Mesenchymal stem cell (in vitro differentiated cells and primary cell): ENCODE results near the gene ATP11C.

Experiments used
- DNase-seq: peaks from one replicate; pipeline ENCODE4 v3.0.0-alpha.2; 2013
- H2AFZ ChIP-seq: one replicate; pipeline ENCODE4 v1.6.1; 2013; ENCODE audit warnings: low read depth, mild to moderate bottlenecking, control low read depth, inconsistent platforms, low read length, moderate library complexity
- H2AK5ac ChIP-seq: 2 replicates; pipeline ENCODE4 v1.6.1; 2013; ENCODE audit warnings: low read length, moderate library complexity, mild to moderate bottlenecking, inconsistent platforms; ENCODE audit not compliant: severe bottlenecking
- H2BK120ac ChIP-seq: one replicate; pipeline ENCODE4 v1.6.1; 2013; ENCODE audit warnings: low read depth, mild to moderate bottlenecking, inconsistent platforms, low read length, moderate library complexity
- H2BK12ac ChIP-seq, 2 experiments: one replicate each; pipeline ENCODE4 v1.6.1; 2013; ENCODE audit warnings: inconsistent platforms in 2 of 2, low read length in 2 of 2, mild to moderate bottlenecking in 2 of 2, moderate library complexity in 2 of 2, control low read depth in 1 of 2
- H2BK15ac ChIP-seq: one replicate; pipeline ENCODE4 v1.6.1; 2013; ENCODE audit warnings: mild to moderate bottlenecking, low read depth, inconsistent platforms; ENCODE audit not compliant: poor library complexity, severe bottlenecking
- H2BK5ac ChIP-seq: 2 replicates; pipeline ENCODE4 v1.6.1; 2013; ENCODE audit warnings: low read depth, mild to moderate bottlenecking, low read length, control low read depth, inconsistent platforms; ENCODE audit not compliant: poor library complexity, severe bottlenecking
- H3K14ac ChIP-seq, 2 experiments: one replicate each; pipeline ENCODE4 v1.6.1; 2013; ENCODE audit warnings: inconsistent platforms in 2 of 2, low read length in 2 of 2, control low read depth in 1 of 2, mild to moderate bottlenecking in 1 of 2, moderate library complexity in 1 of 2
- H3K18ac ChIP-seq, 2 experiments: one replicate each; pipeline ENCODE4 v1.6.1; 2013; ENCODE audit warnings: inconsistent platforms in 2 of 2, low read length in 2 of 2, control low read depth in 1 of 2, low read depth in 1 of 2, mild to moderate bottlenecking in 1 of 2
- H3K23ac ChIP-seq, 2 experiments: one replicate each; pipeline ENCODE4 v1.6.1; 2013; ENCODE audit warnings: inconsistent platforms in 2 of 2, low read length in 2 of 2, mild to moderate bottlenecking in 2 of 2, moderate library complexity in 2 of 2, control low read depth in 1 of 2
- H3K27ac ChIP-seq: 2 replicates; pipeline ENCODE4 v1.5.1; 2013; ENCODE audit warnings: mild to moderate bottlenecking, moderate library complexity, low read length, control low read depth, inconsistent platforms; ENCODE audit not compliant: poor library complexity, severe bottlenecking
- H3K27me3 ChIP-seq, 2 experiments: 2 replicates each; pipeline versions ENCODE4 v1.6.1 to v1.7.0; 2013; ENCODE audit warnings: low read length in 2 of 2, mild to moderate bottlenecking in 2 of 2, moderate library complexity in 2 of 2, control low read depth in 1 of 2, inconsistent platforms in 1 of 2; ENCODE audit not compliant: control insufficient read depth in 1 of 2, insufficient read depth in 1 of 2
- H3K36me3 ChIP-seq, 2 experiments: 2 replicates each; pipeline versions ENCODE4 v1.6.1 to v1.7.0; 2013; ENCODE audit warnings: low read length in 2 of 2, control low read depth in 1 of 2, inconsistent platforms in 1 of 2, low read depth in 1 of 2, mild to moderate bottlenecking in 1 of 2; ENCODE audit not compliant: insufficient read depth in 2 of 2, control insufficient read depth in 1 of 2
- H3K4ac ChIP-seq, 2 experiments: one replicate each; pipeline ENCODE4 v1.6.1; 2013; ENCODE audit warnings: inconsistent platforms in 2 of 2, low read length in 2 of 2, mild to moderate bottlenecking in 2 of 2, moderate library complexity in 2 of 2, control low read depth in 1 of 2, low read depth in 1 of 2
- H3K4me1 ChIP-seq: 2 replicates; pipeline ENCODE4 v1.6.1; 2013; ENCODE audit warnings: low read depth, low read length, control low read depth; ENCODE audit not compliant: control insufficient read depth, insufficient read depth
- H3K4me2 ChIP-seq: 2 replicates; pipeline ENCODE4 v1.6.1; 2013; ENCODE audit warnings: low read length, mild to moderate bottlenecking, inconsistent platforms; ENCODE audit not compliant: poor library complexity, severe bottlenecking
- H3K4me3 ChIP-seq, 2 experiments: 2 replicates each; pipeline versions ENCODE4 v1.5.1 to v1.7.0; 2013; ENCODE audit warnings: low read length in 2 of 2, mild to moderate bottlenecking in 2 of 2, control low read depth in 1 of 2, low read depth in 1 of 2; ENCODE audit not compliant: insufficient read depth in 1 of 2
- H3K79me1 ChIP-seq: replicated peaks from 2 replicates; pipeline ENCODE4 v1.6.1; 2013; ENCODE audit warnings: mild to moderate bottlenecking, control low read depth, low read length, inconsistent platforms; ENCODE audit not compliant: poor library complexity, severe bottlenecking
- H3K9ac ChIP-seq: 2 replicates; pipeline ENCODE4 v1.7.0; 2013; ENCODE audit warnings: mild to moderate bottlenecking, low read length, moderate library complexity
- H3K9me3 ChIP-seq: 2 replicates; pipeline ENCODE4 v1.7.0; 2013; ENCODE audit warnings: mild to moderate bottlenecking, low read length; ENCODE audit not compliant: control insufficient read depth
- H4K8ac ChIP-seq: one replicate; pipeline ENCODE4 v1.6.1; 2013; ENCODE audit warnings: inconsistent platforms, mild to moderate bottlenecking, low read length, moderate library complexity
- H4K91ac ChIP-seq: one replicate; pipeline ENCODE4 v1.6.1; 2013; ENCODE audit warnings: mild to moderate bottlenecking, low read length, inconsistent platforms
- WGBS: methylation state at CpG from one replicate; pipeline ENCODE4 v1.1.7; 2013; ENCODE audit warnings: mixed read lengths; 5-methylcytosine and 5-hydroxymethylcytosine counted together

ATP11C gene

DNA sequence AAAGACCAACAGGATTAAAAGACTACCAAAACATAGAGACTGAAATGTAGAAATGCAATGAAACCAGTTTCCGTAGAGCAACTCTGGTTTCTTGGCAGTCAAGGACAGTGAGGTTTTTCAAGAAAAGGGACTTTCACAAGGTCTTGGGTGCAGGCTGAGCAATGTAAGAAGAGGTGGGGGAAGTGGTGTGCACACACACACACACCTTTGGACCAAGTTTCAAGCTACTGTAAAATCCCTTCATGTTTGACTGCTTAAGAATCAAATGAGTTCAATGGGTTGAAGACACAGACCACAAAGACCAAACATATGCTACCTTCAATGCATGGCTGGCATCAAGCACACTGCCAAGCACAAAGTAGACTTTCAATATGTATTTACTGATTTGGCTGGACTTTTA, 207.1 kb downstream of the ATP11C start:
- Histone ChIP-seq H2BK12ac (no peak overlapping the region), H3K27ac (no peak overlapping the region), H3K9me3 (no peaks in the 10 kb centered on the region), H3K9ac (no peak overlapping the region), H4K91ac (no peak overlapping the region), H2BK5ac (no peak overlapping the region), H2AK5ac (no peak overlapping the region), H3K4me2 (no peak overlapping the region), H3K4ac (no peak overlapping the region), H3K79me1 (no peaks in the 10 kb centered on the region), H2AFZ (no peak overlapping the region), H3K23ac (no peak overlapping the region), H2BK120ac (no peak overlapping the region), H3K4me3 (no peak overlapping the region), H3K4me1 (no peaks in the 10 kb centered on the region), H3K36me3 (peaks cover 0 to 13% of the 10 kb centered on the region in 2 experiments), H3K27me3 (no peaks in the 10 kb centered on the region), H3K14ac (no peak overlapping the region), H2BK15ac (no peak overlapping the region), H4K8ac (no peak overlapping the region), H3K18ac (no peak overlapping the region)
- no CpG with 5 or more reads among the region's 1 CpG for WGBS
- no peak for DNase-seq

DNA sequence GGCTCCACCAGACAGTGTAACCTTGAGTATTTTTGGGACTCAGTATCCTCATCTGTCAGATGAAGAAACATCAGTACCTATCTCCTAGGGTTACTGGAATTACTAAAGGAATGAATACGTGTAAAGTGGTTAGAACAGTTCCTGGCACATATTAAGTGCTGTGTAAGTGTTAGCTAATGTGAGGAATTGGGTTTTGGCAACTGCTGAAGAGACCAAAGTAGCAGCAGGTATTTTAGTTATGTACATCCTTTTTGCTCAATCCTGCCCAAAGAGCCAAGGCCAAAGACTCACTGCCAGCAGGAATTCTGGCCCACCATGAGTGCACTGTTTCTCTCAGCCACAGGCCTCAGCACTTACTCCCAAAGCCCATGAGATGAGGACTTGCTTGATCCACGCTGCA, 208.2 kb downstream of the ATP11C start:
- H4K8ac ChIP-seq, result no peak overlapping the region
- no peak overlapping the region for H3K4me2 ChIP-seq
- H3K9me3 ChIP-seq, result no peaks in the 10 kb centered on the region
- no peak overlapping the region for H3K27ac ChIP-seq
- peaks cover 0 to 13% of the 10 kb centered on the region in 2 experiments for H3K36me3 ChIP-seq
- H3K4ac ChIP-seq, result no peak overlapping the region
- no peak overlapping the region for H3K14ac ChIP-seq
- no peak overlapping the region for H4K91ac ChIP-seq
- H2AK5ac ChIP-seq, result no peak overlapping the region
- DNase-seq, result no peak
- no peak overlapping the region for H3K9ac ChIP-seq
- no peak overlapping the region for H2BK5ac ChIP-seq
- H3K4me3 ChIP-seq, result no peak overlapping the region
- H2BK15ac ChIP-seq, result no peak overlapping the region
- no peak overlapping the region for H2BK120ac ChIP-seq
- H3K27me3 ChIP-seq, result no peaks in the 10 kb centered on the region
- no peak overlapping the region for H2BK12ac ChIP-seq
- H3K23ac ChIP-seq, result no peak overlapping the region
- no peaks in the 10 kb centered on the region for H3K79me1 ChIP-seq
- H3K4me1 ChIP-seq, result no peaks in the 10 kb centered on the region
- no peak overlapping the region for H3K18ac ChIP-seq
- 100% methylated on average over 1 of the region's 2 CpGs for WGBS
- no peak overlapping the region for H2AFZ ChIP-seq

GRCh38 chrX:139720979-139721378, 211.9 kb downstream of the ATP11C start:
- 98% methylated on average over 4 of the region's 6 CpGs for WGBS
- Histone ChIP-seq H3K79me1 (no peaks in the 10 kb centered on the region), H2BK15ac (no peak overlapping the region), H2AK5ac (no peak overlapping the region), H3K36me3 (no peaks in the 10 kb centered on the region), H3K23ac (no peak overlapping the region), H2BK5ac (no peak overlapping the region), H4K8ac (no peak overlapping the region), H3K4me2 (no peak overlapping the region), H3K9ac (no peak overlapping the region), H2BK120ac (no peak overlapping the region), H3K9me3 (no peaks in the 10 kb centered on the region), H3K4me3 (no peak overlapping the region), H3K27ac (no peak overlapping the region), H3K4ac (no peak overlapping the region), H3K14ac (no peak overlapping the region), H3K4me1 (no peaks in the 10 kb centered on the region), H2AFZ (no peak overlapping the region), H3K18ac (no peak overlapping the region), H2BK12ac (no peak overlapping the region), H3K27me3 (no peaks in the 10 kb centered on the region), H4K91ac (no peak overlapping the region)
- no peak for DNase-seq

DNA sequence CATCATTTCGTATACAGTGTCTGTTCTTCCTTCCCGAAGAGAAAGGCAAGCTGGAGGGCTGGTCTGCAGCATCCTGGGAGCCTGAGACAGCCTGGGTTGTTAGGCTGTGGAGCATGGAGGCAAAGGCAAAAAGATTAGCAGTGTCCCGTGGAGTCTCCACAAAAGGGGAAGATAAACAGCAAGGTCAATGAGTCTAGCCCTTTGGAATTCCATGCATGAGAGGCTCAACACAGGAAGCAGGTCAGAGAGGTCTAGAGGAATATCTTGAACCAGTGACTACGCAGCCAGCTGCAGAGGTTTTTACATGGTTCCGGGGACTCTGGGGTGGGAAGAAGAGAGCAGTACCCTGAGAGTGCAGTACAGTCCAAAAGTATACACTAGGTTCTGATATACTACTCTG, 212.7 kb downstream of the ATP11C start:
- Histone ChIP-seq H3K9me3 (no peaks in the 10 kb centered on the region), H3K4me2 (peak overlapping the region; percentile 6), H3K4ac (no peak overlapping the region), H3K9ac (no peak overlapping the region), H2BK15ac (no peak overlapping the region), H4K91ac (no peak overlapping the region), H3K27ac (peak overlapping the region; percentile 83), H2BK5ac (no peak overlapping the region), H3K4me1 (no peaks in the 10 kb centered on the region), H3K27me3 (no peaks in the 10 kb centered on the region), H4K8ac (no peak overlapping the region), H3K18ac (no peak overlapping the region), H2AK5ac (no peak overlapping the region), H2BK120ac (no peak overlapping the region), H3K14ac (no peak overlapping the region), H3K36me3 (no peaks in the 10 kb centered on the region), H3K23ac (no peak overlapping the region), H3K4me3 (no peak overlapping the region), H2BK12ac (no peak overlapping the region), H2AFZ (no peak overlapping the region), H3K79me1 (no peaks in the 10 kb centered on the region)
- DNase-seq, result peak; percentile 46
- WGBS, result 0% methylated on average over 1 of the region's 5 CpGs
